Measurements from ENCODE around the gene NUDT3.
A peak's percentile ranks its signal among the peaks of the same experiment; 100 is the strongest.
"Not testable (repeated sequence)": the region's sequence is repeated elsewhere in the genome, so short reads cannot be mapped to it uniquely, and the experiment has no call there.

The NUDT3 gene

DNA sequence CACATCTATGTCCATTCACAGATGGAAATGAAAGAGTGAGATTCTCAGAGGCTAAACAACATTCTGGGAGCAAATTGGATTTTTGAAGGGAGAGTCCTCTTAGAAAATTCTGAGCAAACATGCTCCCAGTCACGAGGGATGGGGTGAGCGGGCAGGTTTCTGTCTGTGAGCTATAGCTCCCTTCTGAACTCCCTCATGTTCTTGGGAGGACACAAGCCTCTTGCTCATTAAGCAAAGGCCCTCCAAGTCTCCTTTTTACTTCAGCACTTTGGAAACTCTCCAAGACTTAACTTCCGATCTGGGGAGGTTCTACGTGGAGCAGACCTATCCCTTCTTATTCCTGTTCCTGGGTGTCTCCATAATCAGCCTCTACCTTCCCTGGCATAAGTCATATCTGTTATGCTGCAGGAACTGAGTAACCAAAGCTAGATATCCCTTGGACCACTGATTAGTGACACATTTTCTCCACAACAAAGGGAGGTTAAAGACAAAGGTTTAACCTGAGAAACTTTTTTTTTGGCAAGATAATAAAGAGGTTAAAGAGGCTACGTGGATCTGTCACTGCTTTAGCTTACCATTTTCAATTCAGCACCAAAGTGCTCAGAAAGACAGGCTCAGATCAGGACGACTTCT lies 110.7 kb downstream of the NUDT3 start:
- DNase-seq, result no peak

DNA sequence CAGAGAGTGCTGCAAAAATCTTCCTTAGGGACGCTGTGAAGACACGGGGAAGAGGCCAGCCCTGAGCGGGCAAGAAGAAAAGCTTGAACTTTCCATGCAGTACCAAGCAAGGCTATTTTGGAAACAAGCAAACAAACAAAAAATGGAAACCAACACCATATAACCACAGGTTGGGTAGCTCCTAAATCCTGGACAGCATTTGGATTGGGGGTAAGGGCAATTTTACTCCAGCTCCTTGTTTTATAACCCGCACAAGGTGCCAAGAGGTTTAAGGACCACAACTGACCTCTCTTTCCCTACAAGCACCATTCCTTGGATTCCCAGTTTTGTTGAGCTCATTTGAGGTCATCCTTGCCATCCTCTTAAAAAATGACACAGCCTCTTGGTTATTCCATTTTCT lies 112.3 kb downstream of the NUDT3 start:
- no peak for DNase-seq

- no peak for DNase-seq
Measured at GRCh38 chr6:34278833-34279232, 113.6 kb downstream of the NUDT3 start.

DNA sequence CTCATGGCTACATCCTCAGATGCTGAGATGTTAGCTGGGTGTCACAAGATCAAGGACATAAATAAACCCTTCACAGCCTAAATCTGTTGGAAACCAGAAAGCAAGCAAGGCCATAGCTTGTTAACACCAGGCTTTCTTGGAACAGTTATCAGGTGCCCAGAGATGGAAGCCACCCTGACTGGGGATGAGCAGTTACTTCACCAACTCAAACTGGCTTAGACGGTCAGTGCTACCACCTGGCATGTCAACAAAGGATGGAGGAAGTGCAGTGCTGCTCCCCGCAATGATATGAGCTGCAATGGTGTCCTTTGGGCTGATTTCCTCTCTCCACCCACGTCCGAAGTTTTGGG lies 114.7 kb downstream of the NUDT3 start:
- DNase-seq, result no peak

DNA sequence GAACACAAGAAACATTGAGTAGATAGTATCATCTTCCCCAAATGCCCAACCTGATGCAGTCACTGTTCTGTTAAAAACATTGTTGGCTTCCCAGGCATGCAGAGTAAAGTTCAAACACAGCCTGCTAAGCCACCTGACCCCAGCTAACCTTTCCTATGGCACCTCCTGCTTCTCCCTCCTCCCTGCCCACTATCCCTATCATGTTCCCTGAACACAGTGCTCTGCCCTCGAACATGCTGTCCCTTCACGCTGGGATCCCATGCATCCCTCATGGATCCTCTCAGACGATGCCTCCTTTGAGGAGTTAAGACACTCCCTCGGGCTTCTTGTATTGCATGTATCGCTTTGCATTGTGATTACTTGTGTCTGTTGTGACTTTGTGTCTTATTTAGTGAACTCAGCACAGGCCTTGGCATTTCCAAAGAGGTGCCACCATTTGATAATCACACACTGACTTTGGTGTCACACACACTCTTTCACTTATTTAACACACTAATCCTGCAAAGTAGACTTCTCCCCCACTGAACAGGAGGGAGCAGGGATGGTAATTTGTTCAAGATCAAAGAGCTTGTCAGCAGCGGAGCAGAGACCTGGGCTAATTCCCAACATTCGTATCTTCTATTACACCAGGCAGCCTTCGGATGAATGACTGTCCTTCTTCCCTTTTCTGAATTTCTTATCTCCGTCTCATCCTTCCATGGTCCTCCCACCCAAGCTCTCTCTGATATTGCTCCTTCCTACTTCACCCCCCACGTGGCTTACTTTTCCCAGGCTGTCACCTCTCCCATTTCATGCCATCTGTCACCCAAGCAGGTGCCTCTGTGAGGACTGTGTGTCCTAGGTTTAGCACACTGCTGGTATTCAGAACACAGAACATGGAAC lies 115.3 kb downstream of the NUDT3 start:
- DNase-seq, result peak; percentile 67

DNA sequence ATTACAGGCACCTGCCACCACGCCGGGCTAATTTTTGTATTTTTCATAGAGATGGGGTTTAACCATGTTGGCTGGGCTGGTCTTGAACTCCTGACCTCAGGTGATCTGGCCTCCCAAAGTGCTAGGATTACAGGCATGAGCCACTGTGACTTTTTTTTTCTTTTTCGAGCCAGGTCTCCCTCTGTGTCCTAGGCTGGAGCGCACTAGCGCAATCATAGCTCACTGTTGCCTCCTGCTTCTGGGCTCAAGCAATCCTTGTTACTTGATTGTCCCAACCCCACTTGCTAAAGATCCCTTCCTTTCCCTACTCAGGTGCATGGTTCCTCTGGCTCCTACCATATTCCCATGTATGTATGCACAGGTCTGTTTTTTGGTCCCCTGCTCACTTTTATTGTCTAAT lies 116.3 kb downstream of the NUDT3 start:
- no peak for DNase-seq

GRCh38 chr6:34275128-34275804 lies 117.2 kb downstream of the NUDT3 start:
- DNase-seq, result no peak

- no peak for DNase-seq
Measured at GRCh38 chr6:34274129-34274528, 118.3 kb downstream of the NUDT3 start.

DNA sequence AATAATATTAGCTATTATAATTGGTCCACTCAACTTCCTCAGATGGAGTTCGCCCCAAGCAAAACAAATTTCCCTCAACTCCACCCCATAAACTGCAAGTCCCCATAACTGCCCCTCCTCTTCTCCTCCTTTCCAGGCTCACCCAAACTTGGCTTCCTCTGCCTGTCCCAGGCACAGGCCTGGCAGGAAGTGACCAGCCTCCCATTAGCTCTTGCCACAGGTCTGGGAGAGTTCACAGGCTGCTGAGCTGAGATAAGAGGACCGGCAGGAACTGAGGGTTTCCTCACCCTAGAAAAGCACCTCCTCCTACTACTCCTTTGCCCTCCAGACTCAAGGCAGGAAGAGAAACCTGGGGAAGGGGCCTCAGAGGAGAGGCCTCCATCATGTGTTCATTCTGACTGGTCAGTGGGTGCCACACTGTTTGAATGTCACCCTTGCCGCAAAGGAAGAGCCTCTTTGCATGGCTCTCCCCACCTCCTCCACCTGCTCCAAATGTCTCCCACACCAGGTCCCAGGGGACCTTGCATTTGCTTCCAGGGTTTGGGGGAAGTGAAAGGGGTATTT lies 119.1 kb downstream of the NUDT3 start:
- peak; percentile 70 for DNase-seq

GRCh38 chr6:34272013-34272926 lies 120.2 kb downstream of the NUDT3 start:
- DNase-seq, result no peak

- DNase-seq, result not testable (repeated sequence)
Measured at GRCh38 chr6:34269658-34270341, 122.7 kb downstream of the NUDT3 start.

- not testable (repeated sequence) for DNase-seq
Measured at GRCh38 chr6:34269132-34269531, 123.3 kb downstream of the NUDT3 start.

- no peak for DNase-seq
Measured at GRCh38 chr6:34267746-34268145, 124.7 kb downstream of the NUDT3 start.

GRCh38 chr6:34263484-34263883 lies 129.0 kb downstream of the NUDT3 start:
- DNase-seq, result not testable (repeated sequence)

- DNase-seq, result no peak
Measured at GRCh38 chr6:34260576-34261267, 131.7 kb downstream of the NUDT3 start.

GRCh38 chr6:34259529-34260069 lies 132.9 kb downstream of the NUDT3 start:
- DNase-seq, result no peak

GRCh38 chr6:34252395-34252794 lies 140.1 kb downstream of the NUDT3 start:
- DNase-seq, result not testable (repeated sequence)

DNA sequence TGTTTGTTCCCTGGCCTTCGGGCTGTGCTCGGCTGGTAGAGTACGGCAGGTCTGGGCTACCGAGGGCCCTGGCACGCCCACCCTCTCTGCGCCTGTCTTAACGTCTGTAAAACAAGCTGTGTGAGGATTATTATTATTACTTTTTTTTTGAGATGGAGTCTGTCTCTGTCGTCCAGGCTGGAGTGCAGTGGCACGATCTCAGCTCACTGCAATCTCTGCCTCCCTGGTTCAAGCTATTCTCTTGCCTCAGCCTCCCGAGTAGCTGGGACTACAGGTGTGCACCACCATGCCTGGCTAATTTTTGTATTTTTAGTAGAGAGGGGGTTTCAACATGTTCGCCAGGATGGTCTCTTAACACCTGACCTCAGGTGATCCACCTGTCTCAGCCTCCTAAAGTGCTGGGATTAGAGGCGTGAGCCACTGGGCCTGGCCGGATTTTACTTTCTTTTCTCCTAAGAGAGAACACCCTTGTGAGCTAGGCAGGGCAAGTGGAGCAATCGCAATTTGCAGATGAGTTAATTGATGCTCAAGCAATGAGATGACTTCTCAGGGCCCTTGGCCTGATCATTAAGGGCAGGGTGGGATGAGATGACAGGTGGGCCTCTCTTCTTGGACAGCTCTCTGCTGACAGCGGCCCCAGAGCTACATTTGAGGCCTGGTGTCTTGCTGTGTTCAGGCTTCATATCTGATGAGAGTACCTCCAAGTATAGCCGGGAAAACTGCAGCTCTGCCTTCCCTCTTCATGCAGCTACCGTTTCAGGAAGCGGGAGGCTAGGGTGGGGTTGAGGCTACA lies 142.8 kb downstream of the NUDT3 start:
- DNase-seq, result no peak

DNA sequence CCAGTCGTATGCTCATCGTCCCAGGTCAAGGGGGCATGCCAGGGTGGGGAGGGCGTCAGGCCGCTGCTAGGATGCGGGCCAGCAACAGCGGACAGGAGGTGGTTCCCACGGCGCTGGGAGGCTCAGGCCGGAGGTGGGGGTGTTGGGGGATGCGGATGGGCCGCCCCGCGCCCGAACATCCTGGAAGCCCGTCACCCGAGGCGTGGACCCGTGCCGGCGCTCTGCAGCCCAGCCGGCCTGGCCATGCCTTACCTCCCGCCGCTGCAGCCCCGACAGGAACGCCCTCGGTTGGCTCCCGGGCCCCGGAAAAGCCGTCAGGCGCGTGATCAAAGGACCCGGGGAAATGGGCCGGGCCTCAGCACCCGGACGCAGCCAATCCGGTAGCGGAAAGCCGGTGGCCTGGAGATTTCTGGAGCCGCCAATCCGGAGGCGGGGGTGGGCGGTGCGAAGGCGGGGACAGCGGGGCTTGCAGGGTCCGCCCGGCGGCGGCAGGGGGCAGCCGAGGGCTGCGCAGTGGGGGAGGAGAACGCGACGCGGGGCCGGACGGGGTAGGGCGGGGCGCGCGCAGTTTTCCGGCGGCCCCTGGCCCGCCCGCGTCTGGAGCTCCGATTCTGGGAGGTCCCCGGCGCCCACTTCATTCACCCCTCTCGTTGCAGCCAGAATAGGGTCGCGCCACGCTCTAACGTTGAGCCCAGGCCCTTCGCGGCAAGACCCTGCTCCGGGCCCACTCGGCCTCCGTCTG lies 143.6 kb downstream of the NUDT3 start, which contains the start of gene SMIM29:
SMIM29 (minus strand) TSS at position 280 of the 742 bp plus-strand sequence. CDS start 1,215 bp downstream, outside the sequence.
- DNase-seq, result peak; percentile 99

Measured in islet precursor cell (in vitro differentiated cells).